Measurements from ENCODE around the gene SBF2. TPM values are rescaled to one million over a fixed set of nuclear protein-coding genes. Genes with fewer than 3 reads are reported as not detected.

Gene SBF2
- total and polyA plus RNA-seq, 5 donors from 2014 or later: 1.1 to 5.5 (median 2.1) TPM

DNA sequence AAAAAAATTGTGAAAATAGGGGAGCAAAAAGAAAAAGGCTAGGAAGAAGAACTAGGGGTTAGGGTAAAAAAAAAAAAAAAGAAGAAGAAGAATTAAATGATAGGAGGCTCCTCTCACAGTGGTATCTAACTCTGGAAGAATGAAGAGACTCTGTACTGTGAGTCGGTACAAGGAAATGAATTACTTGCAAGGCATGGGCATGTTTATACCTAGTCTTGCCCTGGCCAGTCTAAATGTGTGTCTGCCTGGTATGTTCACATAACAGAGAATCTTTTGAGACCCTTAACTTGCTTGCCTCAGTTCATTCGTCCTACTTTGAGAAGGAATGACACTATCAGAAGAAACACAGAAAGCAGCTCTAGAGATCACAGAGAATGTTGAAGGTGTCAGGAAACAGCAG, 470.6 kb downstream of the SBF2 start:
- DNase-seq: no peak
- Mint-ChIP-seq H3K9me3 (peaks cover 0 to 2% (median 0%) of the 10 kb centered on the region in 7 donors), H3K4me3 (no peak overlapping the region), H3K27me3 (no peaks in the 10 kb centered on the region), H3K36me3 (no peaks in the 10 kb centered on the region), H3K27ac (no peak overlapping the region), H3K4me1 (no peaks in the 10 kb centered on the region)
- no peak for ATAC-seq (ENCODE audit: low read depth in 2 of 2)
- Histone ChIP-seq H3K4me1 (ENCODE audit: control insufficient read depth, insufficient read depth, low read length, poor library complexity, severe bottlenecking) (no peaks in the 10 kb centered on the region), H3K36me3 (ENCODE audit: control insufficient read depth, insufficient read depth, low read length) (no peaks in the 10 kb centered on the region), H3K4me3 (ENCODE audit: low read depth, low read length) (no peak overlapping the region), H3K27ac (ENCODE audit: insufficient read depth, low read length, poor library complexity, severe bottlenecking) (no peak overlapping the region), H3K27me3 (ENCODE audit: control insufficient read depth, insufficient read depth, low read length) (peaks cover 2% of the 10 kb centered on the region), H3K9me3 (ENCODE audit: control insufficient read depth in 2 of 2, low read length in 2 of 2) (no peaks in the 10 kb centered on the region)

DNA sequence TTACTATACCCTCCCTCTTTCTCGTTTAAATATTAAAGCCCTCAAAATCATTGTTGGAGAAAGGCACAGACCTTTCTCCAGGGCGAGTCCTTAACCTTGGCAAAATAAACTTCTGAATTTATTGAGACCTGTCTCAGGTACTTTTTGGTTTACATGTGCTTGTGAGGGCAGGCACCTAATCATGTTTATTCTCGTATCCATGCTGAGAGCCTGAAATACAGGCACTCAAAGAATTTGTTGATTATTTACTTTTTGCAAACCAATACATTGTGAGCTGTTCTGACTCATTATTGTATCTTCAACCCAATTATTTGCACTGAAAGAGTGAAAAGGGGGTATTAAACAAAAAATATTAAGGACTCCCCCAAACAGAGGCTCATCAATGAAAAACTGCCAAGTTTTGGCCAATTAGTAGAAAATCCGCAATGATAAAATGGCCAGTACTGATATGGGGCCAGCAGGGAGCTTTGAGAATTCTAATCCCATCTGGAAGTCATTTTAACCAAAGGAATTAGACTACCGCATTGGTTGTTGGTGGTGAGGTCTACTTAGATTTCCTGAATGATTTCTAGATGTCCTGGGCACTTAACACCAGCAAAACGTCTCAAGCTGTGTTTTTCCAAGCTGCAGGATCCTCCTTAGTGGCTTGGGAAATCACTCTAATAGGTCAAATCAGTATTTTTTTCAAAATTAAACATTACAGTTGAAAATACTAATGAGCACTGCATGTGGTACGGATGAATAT, 472.8 kb downstream of the SBF2 start:
- Mint-ChIP-seq H3K4me3 (no peak overlapping the region), H3K27ac (no peak overlapping the region), H3K4me1 (no peaks in the 10 kb centered on the region), H3K27me3 (no peaks in the 10 kb centered on the region), H3K9me3 (no peaks in the 10 kb centered on the region), H3K36me3 (no peaks in the 10 kb centered on the region)
- no peak for ATAC-seq (ENCODE audit: low read depth in 2 of 2)
- DNase-seq: no peak
- Histone ChIP-seq H3K27me3 (ENCODE audit: control insufficient read depth, insufficient read depth, low read length) (no peaks in the 10 kb centered on the region), H3K4me1 (ENCODE audit: control insufficient read depth, insufficient read depth, low read length, poor library complexity, severe bottlenecking) (no peaks in the 10 kb centered on the region), H3K36me3 (ENCODE audit: control insufficient read depth, insufficient read depth, low read length) (no peaks in the 10 kb centered on the region), H3K4me3 (ENCODE audit: low read depth, low read length) (no peak overlapping the region), H3K27ac (ENCODE audit: insufficient read depth, low read length, poor library complexity, severe bottlenecking) (no peak overlapping the region), H3K9me3 (ENCODE audit: control insufficient read depth in 2 of 2, low read length in 2 of 2) (no peaks in the 10 kb centered on the region)

DNA sequence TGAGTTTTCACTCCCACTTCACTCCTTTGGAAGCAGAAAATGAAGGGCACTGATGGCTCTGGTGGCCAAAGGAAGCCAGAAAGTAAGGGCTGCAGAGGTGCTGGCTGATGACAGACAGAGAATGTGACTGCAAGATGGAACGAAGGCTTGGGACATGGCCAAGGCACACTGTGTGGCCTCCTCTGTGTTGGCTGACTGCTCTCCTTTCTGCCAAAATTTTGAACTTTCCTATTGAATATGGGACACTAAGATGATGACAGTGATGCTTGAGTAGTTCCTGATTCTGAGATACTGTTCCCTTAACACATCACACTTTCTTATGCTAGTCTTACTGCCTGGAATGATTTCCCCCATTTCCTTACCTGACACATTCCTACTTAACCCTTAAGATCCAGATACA, 473.8 kb downstream of the SBF2 start:
- DNase-seq (no peak), ATAC-seq (ENCODE audit: low read depth in 2 of 2) (no peak)
- no peak overlapping the region for H3K27ac Mint-ChIP-seq
- Histone ChIP-seq H3K27ac (ENCODE audit: insufficient read depth, low read length, poor library complexity, severe bottlenecking) (no peak overlapping the region), H3K4me1 (ENCODE audit: control insufficient read depth, insufficient read depth, low read length, poor library complexity, severe bottlenecking) (no peaks in the 10 kb centered on the region), H3K27me3 (ENCODE audit: control insufficient read depth, insufficient read depth, low read length) (no peaks in the 10 kb centered on the region), H3K9me3 (ENCODE audit: control insufficient read depth in 2 of 2, low read length in 2 of 2) (no peaks in the 10 kb centered on the region), H3K4me3 (ENCODE audit: low read depth, low read length) (no peak overlapping the region), H3K36me3 (ENCODE audit: control insufficient read depth, insufficient read depth, low read length) (no peaks in the 10 kb centered on the region)
- H3K27me3 Mint-ChIP-seq: no peaks in the 10 kb centered on the region
- H3K4me3 Mint-ChIP-seq: no peak overlapping the region
- H3K9me3 Mint-ChIP-seq: no peaks in the 10 kb centered on the region
- no peaks in the 10 kb centered on the region for H3K36me3 Mint-ChIP-seq
- H3K4me1 Mint-ChIP-seq: no peaks in the 10 kb centered on the region

DNA sequence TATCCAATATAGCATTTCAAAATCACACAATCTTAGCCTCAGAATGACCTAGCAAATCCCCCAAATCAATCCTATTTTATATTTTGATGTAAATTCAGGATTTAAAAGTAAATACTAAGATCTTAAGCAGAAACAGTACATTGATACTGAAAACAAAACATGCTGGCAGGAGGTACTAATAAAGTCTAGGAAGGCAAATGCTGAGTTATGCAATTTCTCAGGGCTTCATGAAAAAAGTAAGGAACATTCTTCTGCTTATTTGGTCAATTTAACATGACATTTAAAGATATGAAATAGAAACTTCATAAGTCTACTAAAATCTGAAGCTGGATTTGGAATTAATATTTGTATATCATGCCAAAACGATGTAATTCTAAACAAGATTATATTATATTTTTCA, 476.8 kb downstream of the SBF2 start:
- H3K27me3 ChIP-seq (ENCODE audit: control insufficient read depth, insufficient read depth, low read length): no peaks in the 10 kb centered on the region
- no peak overlapping the region for H3K4me3 ChIP-seq (ENCODE audit: low read depth, low read length)
- no peaks in the 10 kb centered on the region for H3K4me1 Mint-ChIP-seq
- no peaks in the 10 kb centered on the region for H3K9me3 Mint-ChIP-seq
- no peak overlapping the region for H3K27ac ChIP-seq (ENCODE audit: insufficient read depth, low read length, poor library complexity, severe bottlenecking)
- no peak for DNase-seq
- no peaks in the 10 kb centered on the region for H3K36me3 Mint-ChIP-seq
- no peaks in the 10 kb centered on the region for H3K36me3 ChIP-seq (ENCODE audit: control insufficient read depth, insufficient read depth, low read length)
- H3K27ac Mint-ChIP-seq: no peak overlapping the region
- H3K9me3 ChIP-seq (ENCODE audit: control insufficient read depth in 2 of 2, low read length in 2 of 2): no peaks in the 10 kb centered on the region
- H3K4me3 Mint-ChIP-seq: no peak overlapping the region
- no peaks in the 10 kb centered on the region for H3K27me3 Mint-ChIP-seq
- ATAC-seq (ENCODE audit: low read depth in 2 of 2): no peak
- no peaks in the 10 kb centered on the region for H3K4me1 ChIP-seq (ENCODE audit: control insufficient read depth, insufficient read depth, low read length, poor library complexity, severe bottlenecking)

DNA sequence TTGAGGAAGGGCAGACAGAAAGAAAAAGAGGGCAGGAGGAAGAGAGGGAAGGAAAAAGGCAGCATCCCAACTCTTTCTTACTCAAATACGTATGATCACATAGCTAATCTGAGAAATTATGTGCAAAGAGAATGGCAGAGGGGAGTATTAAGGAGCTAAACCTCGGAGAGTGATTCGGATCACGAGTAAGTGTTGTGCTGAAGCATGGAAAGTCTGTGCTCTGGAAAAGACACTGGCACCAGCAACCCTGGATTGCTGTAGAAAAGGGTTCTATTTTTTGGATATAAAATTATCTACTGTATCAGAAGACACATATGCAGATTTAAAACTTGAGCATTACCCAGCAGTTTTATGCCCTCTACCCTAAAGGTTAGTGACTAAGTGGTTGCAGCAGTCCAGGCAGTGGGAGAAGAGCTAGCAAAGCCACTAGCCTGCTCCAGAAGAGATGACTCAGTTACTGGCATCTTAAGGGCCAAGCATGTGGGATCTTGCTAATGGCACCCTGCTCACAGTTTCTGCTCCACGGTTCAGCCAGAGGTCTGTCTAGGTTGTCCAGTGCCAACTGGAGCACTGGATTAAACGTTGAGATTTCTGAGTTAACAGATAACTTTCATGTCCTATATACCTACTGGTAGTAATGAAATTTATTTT, 478.4 kb downstream of the SBF2 start:
- no peaks in the 10 kb centered on the region for H3K36me3 ChIP-seq (ENCODE audit: control insufficient read depth, insufficient read depth, low read length)
- H3K27me3 ChIP-seq (ENCODE audit: control insufficient read depth, insufficient read depth, low read length): no peaks in the 10 kb centered on the region
- Mint-ChIP-seq H3K36me3 (peaks cover 10% of the 10 kb centered on the region), H3K27ac (no peak overlapping the region), H3K27me3 (no peaks in the 10 kb centered on the region), H3K4me1 (no peaks in the 10 kb centered on the region), H3K9me3 (no peaks in the 10 kb centered on the region), H3K4me3 (no peak overlapping the region)
- no peak for ATAC-seq (ENCODE audit: low read depth in 2 of 2)
- no peak overlapping the region for H3K27ac ChIP-seq (ENCODE audit: insufficient read depth, low read length, poor library complexity, severe bottlenecking)
- DNase-seq: no peak
- H3K4me1 ChIP-seq (ENCODE audit: control insufficient read depth, insufficient read depth, low read length, poor library complexity, severe bottlenecking): no peaks in the 10 kb centered on the region
- no peak overlapping the region for H3K4me3 ChIP-seq (ENCODE audit: low read depth, low read length)
- H3K9me3 ChIP-seq (ENCODE audit: control insufficient read depth in 2 of 2, low read length in 2 of 2): no peaks in the 10 kb centered on the region

DNA sequence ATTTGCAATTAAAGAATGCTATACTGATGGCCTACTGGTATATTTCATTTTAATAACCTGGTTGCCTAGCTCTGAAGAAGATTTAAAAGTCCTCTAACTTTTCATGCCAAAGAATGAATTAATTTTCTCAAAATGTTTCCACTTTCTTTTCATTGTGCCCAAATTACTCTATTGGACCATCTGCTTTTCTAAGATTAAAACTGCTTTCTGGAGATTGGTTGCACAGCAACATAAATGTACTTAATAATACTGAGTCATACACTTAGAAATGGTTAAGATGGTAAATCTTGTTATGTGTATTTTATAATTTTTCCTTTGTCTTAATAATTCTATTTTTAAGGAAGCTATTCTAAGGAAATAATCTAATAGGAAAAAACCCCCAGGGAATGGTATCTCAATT, 479.9 kb downstream of the SBF2 start:
- Mint-ChIP-seq H3K4me1 (no peaks in the 10 kb centered on the region), H3K4me3 (no peak overlapping the region), H3K9me3 (no peaks in the 10 kb centered on the region), H3K27me3 (no peaks in the 10 kb centered on the region), H3K36me3 (peaks cover 12% of the 10 kb centered on the region), H3K27ac (no peak overlapping the region)
- H3K4me3 ChIP-seq (ENCODE audit: low read depth, low read length): no peak overlapping the region
- H3K36me3 ChIP-seq (ENCODE audit: control insufficient read depth, insufficient read depth, low read length): no peaks in the 10 kb centered on the region
- DNase-seq (no peak), ATAC-seq (ENCODE audit: low read depth in 2 of 2) (no peak)
- H3K4me1 ChIP-seq (ENCODE audit: control insufficient read depth, insufficient read depth, low read length, poor library complexity, severe bottlenecking): no peaks in the 10 kb centered on the region
- H3K27ac ChIP-seq (ENCODE audit: insufficient read depth, low read length, poor library complexity, severe bottlenecking): no peak overlapping the region
- no peaks in the 10 kb centered on the region for H3K9me3 ChIP-seq (ENCODE audit: control insufficient read depth in 2 of 2, low read length in 2 of 2)
- H3K27me3 ChIP-seq (ENCODE audit: control insufficient read depth, insufficient read depth, low read length): no peaks in the 10 kb centered on the region

DNA sequence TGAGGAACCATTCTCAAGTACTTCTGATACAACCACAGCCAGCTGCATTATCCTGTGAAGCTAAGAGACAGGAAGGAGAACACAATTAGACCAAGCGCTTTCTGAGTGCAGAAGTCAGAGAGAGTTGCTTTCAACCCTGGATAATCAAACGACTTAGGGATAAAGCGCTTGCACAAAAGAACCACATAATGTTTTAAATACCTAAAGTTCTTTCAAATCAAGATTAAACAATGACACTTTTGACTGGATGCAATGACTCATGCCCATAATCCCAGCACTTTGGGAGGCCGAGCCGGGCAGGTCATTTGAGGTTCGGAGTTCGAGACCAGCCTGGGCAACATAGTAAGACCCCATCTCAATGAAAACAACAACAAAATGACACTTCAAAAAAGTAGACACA, 485.1 kb downstream of the SBF2 start:
- H3K27me3 Mint-ChIP-seq: no peaks in the 10 kb centered on the region
- no peak for DNase-seq
- no peak overlapping the region for H3K4me3 ChIP-seq (ENCODE audit: low read depth, low read length)
- H3K27ac Mint-ChIP-seq: no peak overlapping the region
- ATAC-seq (ENCODE audit: low read depth in 2 of 2): no peak
- H3K9me3 Mint-ChIP-seq: no peaks in the 10 kb centered on the region
- H3K36me3 ChIP-seq (ENCODE audit: control insufficient read depth, insufficient read depth, low read length): peaks cover 7% of the 10 kb centered on the region
- H3K27me3 ChIP-seq (ENCODE audit: control insufficient read depth, insufficient read depth, low read length): no peaks in the 10 kb centered on the region
- no peak overlapping the region for H3K27ac ChIP-seq (ENCODE audit: insufficient read depth, low read length, poor library complexity, severe bottlenecking)
- no peaks in the 10 kb centered on the region for H3K9me3 ChIP-seq (ENCODE audit: control insufficient read depth in 2 of 2, low read length in 2 of 2)
- H3K36me3 Mint-ChIP-seq: peaks cover 34% of the 10 kb centered on the region
- no peaks in the 10 kb centered on the region for H3K4me1 ChIP-seq (ENCODE audit: control insufficient read depth, insufficient read depth, low read length, poor library complexity, severe bottlenecking)
- H3K4me3 Mint-ChIP-seq: no peak overlapping the region
- no peaks in the 10 kb centered on the region for H3K4me1 Mint-ChIP-seq
